ENCODE data around the gene DLX2. TPM values are rescaled to one million over a fixed set of nuclear protein-coding genes. Genes with fewer than 3 reads are reported as not detected.

DLX2 gene
- total and polyA plus RNA-seq, 4 donors, result 0.01 to 0.26 TPM; not detected in 2

- Histone ChIP-seq H3K4me3 (no peak within 1 kb of the TSS), H3K27me3 (ENCODE audit: control insufficient read depth in 3 of 3, insufficient read depth in 3 of 3, low read length in 2 of 3) (peaks cover 15 to 98% (median 97%) of the 10 kb centered on the region in 3 donors), H3K36me3 (ENCODE audit: control insufficient read depth in 4 of 4, insufficient read depth in 4 of 4, low read length in 4 of 4) (no peaks in the 10 kb centered on the region), H3K9me3 (ENCODE audit: control insufficient read depth in 4 of 4, insufficient read depth in 3 of 4, low read length in 3 of 4) (peaks cover 0 to 36% (median 0%) of the 10 kb centered on the region in 4 donors), H3K9ac (ENCODE audit: insufficient read depth in 1 of 2, low read length in 2 of 2) (no peak within 1 kb of the TSS), H3K4me1 (ENCODE audit: control insufficient read depth in 5 of 5, insufficient read depth in 5 of 5, low read length in 5 of 5) (peaks cover 0 to 24% (median 0%) of the 10 kb centered on the region in 5 donors), H3K27ac (ENCODE audit: low read depth in 1 of 2, low read length in 1 of 2) (no peak within 1 kb of the TSS)
- no peak for TF ChIP-seq CTCF (IDR thresholded peaks at IDR 0.05; ENCODE audit: control extremely low read depth, extremely low read depth)
- 3 to 7% methylated on average over 34 of the region's 34 CpGs for WGBS, 2 donors
- DNase-seq, result no peak
- ATAC-seq (ENCODE audit: insufficient read depth, low FRiP score), result no peak
Measured at GRCh38 chr2:172085460-172086159, 17.1 kb downstream of the DLX2 start, which contains the start of gene DLX1. Gene DLX1 (plus strand): TSS chr2:172085507. CDS start chr2:172085678, 171 bp downstream.

- H3K9ac ChIP-seq (ENCODE audit: insufficient read depth in 1 of 2, low read length in 2 of 2), result no peak overlapping the region
- TF ChIP-seq CTCF (IDR thresholded peaks at IDR 0.05; ENCODE audit: control extremely low read depth, extremely low read depth), result no peak
- 1 to 2% methylated on average over 64 to 76 of the region's 76 CpGs for WGBS, 2 donors
Measured at GRCh38 chr2:172084645-172085459, 17.8 kb downstream of the DLX2 start.

GRCh38 chr2:172084395-172084644 is 18.4 kb downstream of the DLX2 start:
- Histone ChIP-seq H3K4me3 (no peak overlapping the region), H3K27me3 (ENCODE audit: control insufficient read depth in 3 of 3, insufficient read depth in 3 of 3, low read length in 2 of 3) (peaks cover 14 to 98% (median 97%) of the 10 kb centered on the region in 3 donors), H3K9ac (ENCODE audit: insufficient read depth in 1 of 2, low read length in 2 of 2) (no peak overlapping the region), H3K9me3 (ENCODE audit: control insufficient read depth in 4 of 4, insufficient read depth in 3 of 4, low read length in 3 of 4) (peaks cover 0 to 31% (median 0%) of the 10 kb centered on the region in 4 donors), H3K36me3 (ENCODE audit: control insufficient read depth in 4 of 4, insufficient read depth in 4 of 4, low read length in 4 of 4) (no peaks in the 10 kb centered on the region), H3K27ac (ENCODE audit: low read depth in 1 of 2, low read length in 1 of 2) (no peak overlapping the region), H3K4me1 (ENCODE audit: control insufficient read depth in 5 of 5, insufficient read depth in 5 of 5, low read length in 5 of 5) (peaks cover 0 to 22% (median 0%) of the 10 kb centered on the region in 5 donors)
- 2 to 8% methylated on average over 17 of the region's 17 CpGs for WGBS, 2 donors
- no peak for TF ChIP-seq CTCF (IDR thresholded peaks at IDR 0.05; ENCODE audit: control extremely low read depth, extremely low read depth)
- ATAC-seq (ENCODE audit: insufficient read depth, low FRiP score), result no peak
- DNase-seq, result no peak

More at GRCh38 chr2:172084645-172085459, 17.8 kb downstream of the DLX2 start:
- peaks cover 18 to 98% (median 97%) of the 10 kb centered on the region in 3 donors for H3K27me3 ChIP-seq (ENCODE audit: control insufficient read depth in 3 of 3, insufficient read depth in 3 of 3, low read length in 2 of 3)
- no peaks in the 10 kb centered on the region for H3K36me3 ChIP-seq (ENCODE audit: control insufficient read depth in 4 of 4, insufficient read depth in 4 of 4, low read length in 4 of 4)
- no peak overlapping the region for H3K27ac ChIP-seq (ENCODE audit: low read depth in 1 of 2, low read length in 1 of 2)
- peak; percentile 89 to 93 (median 92) for DNase-seq
- ATAC-seq (ENCODE audit: insufficient read depth, low FRiP score), result peak; percentile 79
- H3K4me1 ChIP-seq (ENCODE audit: control insufficient read depth in 5 of 5, insufficient read depth in 5 of 5, low read length in 5 of 5), result peaks cover 0 to 22% (median 0%) of the 10 kb centered on the region in 5 donors
- peaks cover 0 to 33% (median 0%) of the 10 kb centered on the region in 4 donors for H3K9me3 ChIP-seq (ENCODE audit: control insufficient read depth in 4 of 4, insufficient read depth in 3 of 4, low read length in 3 of 4)
- H3K4me3 ChIP-seq, result no peak overlapping the region

Measured in lung (tissue), 12 donors.